ENCODE data around the gene GET3. TPM values are rescaled to one million over a fixed set of nuclear protein-coding genes. Genes with fewer than 3 reads are reported as not detected.
A peak's percentile ranks its signal among the peaks of the same experiment; 100 is the strongest.

The GET3 gene
- total and polyA plus RNA-seq, 7 experiments from 2014 or later, result 22.6 to 60.3 (median 32.0) TPM

DNA sequence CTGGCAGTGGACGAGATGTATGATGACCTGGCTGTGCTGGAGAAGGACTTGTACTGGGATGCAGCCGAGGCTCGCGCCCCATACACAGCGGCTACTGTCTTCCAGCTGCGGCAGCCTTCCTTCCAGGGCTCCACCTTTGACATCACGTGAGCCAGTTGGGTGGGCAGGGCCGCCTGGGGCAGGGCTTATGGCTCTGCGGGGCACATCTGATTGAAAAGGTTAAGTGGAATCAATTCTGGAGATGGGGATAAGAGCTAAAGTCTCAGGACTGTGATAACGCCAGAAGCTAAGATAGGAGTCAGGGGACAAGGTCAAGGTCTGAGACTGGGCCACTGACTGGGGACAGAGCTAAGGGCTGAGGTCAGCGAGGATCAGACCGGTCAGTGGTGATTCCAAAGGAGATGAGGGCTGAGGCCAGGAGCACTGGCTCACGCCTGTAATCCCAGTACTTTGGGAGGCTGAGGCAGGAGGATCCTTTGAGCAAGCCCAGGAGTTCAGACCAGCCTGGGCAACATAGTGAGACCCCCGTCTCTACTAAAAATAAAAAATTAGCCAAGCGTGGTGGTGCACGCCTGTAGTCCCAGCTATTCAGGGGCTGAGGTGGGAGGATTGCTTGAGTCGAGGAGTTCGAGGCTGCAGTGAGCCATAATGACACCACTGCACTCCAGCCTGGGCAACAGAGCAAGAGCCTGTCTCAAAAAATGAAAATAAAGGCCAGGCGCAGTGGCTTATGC lies 19.0 kb downstream of the GET3 start:
- Histone ChIP-seq H3K9me3 (ENCODE audit: control insufficient read depth in 2 of 3, low read length in 3 of 3) (no peaks in the 10 kb centered on the region), H3K4me1 (ENCODE audit: control insufficient read depth in 2 of 2, insufficient read depth in 2 of 2, low read length in 2 of 2) (peaks cover 0 to 7% of the 10 kb centered on the region in 2 donors), H3K27ac (ENCODE audit: low read depth, low read length) (no peak overlapping the region), H3K36me3 (ENCODE audit: control insufficient read depth in 2 of 3, insufficient read depth in 3 of 3, low read length in 3 of 3) (no peaks in the 10 kb centered on the region), H3K27me3 (ENCODE audit: control insufficient read depth in 2 of 2, insufficient read depth in 2 of 2, low read length in 2 of 2) (no peaks in the 10 kb centered on the region), H3K4me3 (ENCODE audit: low read length) (no peak overlapping the region)
- no peaks in the 10 kb centered on the region for H3K36me3 Mint-ChIP-seq
- no peaks in the 10 kb centered on the region for H3K9me3 Mint-ChIP-seq
- DNase-seq (no peak), ATAC-seq (no peak)
- H3K4me3 Mint-ChIP-seq, result peak overlapping the region in 3 of 10 donors; percentile 6 to 27 (median 24)
- POLR2A ChIA-PET, result interaction anchor here (0.6 kb wide), 1 partner anchor 36 kb away, joined by 3 read pairs; no protein-coding TSS in a partner anchor
- intact Hi-C loops (cut with micrococcal nuclease), result loop anchor here in 1 of 2 donors (2.0 kb wide), 1 partner anchor 24 kb away; no protein-coding TSS in a partner anchor
- peaks cover 0 to 9% (median 8%) of the 10 kb centered on the region in 7 donors for H3K4me1 Mint-ChIP-seq
- no peak overlapping the region for H3K27ac Mint-ChIP-seq
- H3K27me3 Mint-ChIP-seq, result peaks cover 10 to 25% (median 14%) of the 10 kb centered on the region in 5 donors
- CTCF ChIA-PET, result interaction anchor here (0.6 to 5.1 kb wide), 6 partner anchors 9 to 91 kb away, joined by 3 to 39 read pairs (median 5); no protein-coding TSS in a partner anchor

DNA sequence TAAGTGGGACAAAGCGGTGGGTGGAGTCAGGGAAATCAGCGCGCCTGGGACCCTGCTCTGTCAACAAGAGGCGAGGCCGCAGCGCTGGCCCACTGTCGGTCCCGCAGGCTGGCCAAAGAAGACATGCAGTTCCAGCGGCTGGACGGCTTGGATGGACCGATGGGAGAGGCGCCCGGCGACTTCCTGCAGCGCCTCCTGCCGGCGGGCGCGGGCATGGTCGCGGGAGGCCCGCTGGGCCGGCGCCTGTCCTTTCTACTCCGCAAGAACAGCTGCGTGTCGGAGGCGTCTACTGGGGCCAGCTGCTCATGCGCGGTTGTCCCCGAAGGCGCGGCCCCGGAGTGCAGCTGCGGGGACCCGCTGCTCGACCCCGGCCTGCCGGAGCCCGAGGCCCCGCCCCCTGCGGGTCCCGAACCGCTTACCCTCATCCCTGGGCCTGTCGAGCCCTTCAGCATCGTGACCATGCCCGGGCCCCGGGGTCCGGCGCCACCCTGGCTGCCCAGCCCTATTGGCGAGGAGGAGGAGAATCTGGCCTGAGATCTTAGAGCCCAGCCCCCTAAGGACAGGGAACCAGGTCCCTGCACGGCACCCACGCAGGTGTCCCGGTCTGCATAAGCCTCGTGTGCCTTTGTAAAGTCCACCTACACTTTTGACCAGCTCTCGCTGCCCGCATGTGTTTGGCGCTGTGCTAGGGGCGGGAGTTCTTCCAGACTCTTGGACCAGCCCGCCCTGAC lies 20.4 kb downstream of the GET3 start:
- ChIA-PET CTCF (interaction anchor here (0.6 to 5.1 kb wide), 14 partner anchors 8 to 144 kb away, joined by 3 to 41 read pairs (median 5); partner anchors contain the start of gene RNASEH2A), POLR2A (interaction anchor here (0.7 to 1.0 kb wide), 2 partner anchors 24 to 40 kb away, joined by 3 read pairs; no protein-coding TSS in a partner anchor)
- H3K4me1 Mint-ChIP-seq, result peaks cover 0 to 10% (median 8%) of the 10 kb centered on the region in 7 donors
- DNase-seq (peak in 8 of 9 donors; percentile 40 to 84 (median 57)), ATAC-seq (peak; percentile 87)
- Histone ChIP-seq H3K9me3 (ENCODE audit: control insufficient read depth in 2 of 3, low read length in 3 of 3) (no peaks in the 10 kb centered on the region), H3K4me1 (ENCODE audit: control insufficient read depth in 2 of 2, insufficient read depth in 2 of 2, low read length in 2 of 2) (peaks cover 0 to 7% of the 10 kb centered on the region in 2 donors), H3K27ac (ENCODE audit: low read depth, low read length) (no peak overlapping the region), H3K36me3 (ENCODE audit: control insufficient read depth in 2 of 3, insufficient read depth in 3 of 3, low read length in 3 of 3) (no peaks in the 10 kb centered on the region), H3K4me3 (ENCODE audit: low read length) (peak overlapping the region; percentile 27), H3K27me3 (ENCODE audit: control insufficient read depth in 2 of 2, insufficient read depth in 2 of 2, low read length in 2 of 2) (no peaks in the 10 kb centered on the region)
- no peak overlapping the region for H3K27ac Mint-ChIP-seq
- H3K27me3 Mint-ChIP-seq, result peaks cover 10 to 20% (median 11%) of the 10 kb centered on the region in 5 donors
- intact Hi-C loops (cut with micrococcal nuclease), result loop anchor here (1.0 to 2.0 kb wide), 3 partner anchors 25 to 193 kb away; no protein-coding TSS in a partner anchor
- H3K36me3 Mint-ChIP-seq, result no peaks in the 10 kb centered on the region
- H3K4me3 Mint-ChIP-seq, result peak overlapping the region in 8 of 10 donors; percentile 13 to 64 (median 46)
- no peaks in the 10 kb centered on the region for H3K9me3 Mint-ChIP-seq

DNA sequence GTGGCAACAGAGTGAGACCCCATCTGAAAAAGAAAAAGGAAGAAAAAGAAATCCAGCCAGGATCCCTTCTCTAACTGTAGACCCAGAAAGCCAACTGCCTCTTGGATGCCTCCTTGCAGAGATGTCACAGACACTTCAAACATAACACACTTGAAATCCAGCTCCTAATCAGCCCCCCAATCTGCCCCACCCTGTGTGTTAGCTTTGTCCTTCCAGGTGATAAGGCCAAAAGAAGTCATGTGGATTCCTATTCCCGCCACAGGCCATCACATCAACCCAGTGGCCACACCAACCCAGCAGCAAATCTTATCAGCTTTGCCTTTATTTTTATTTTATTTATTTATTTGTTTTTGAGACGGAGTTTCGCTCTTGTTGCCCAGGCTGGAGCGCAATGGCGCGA lies 22.4 kb downstream of the GET3 start:
- Mint-ChIP-seq H3K27me3 (peaks cover 4 to 14% (median 9%) of the 10 kb centered on the region in 5 donors), H3K4me1 (peaks cover 0 to 10% (median 8%) of the 10 kb centered on the region in 7 donors), H3K27ac (no peak overlapping the region), H3K9me3 (no peaks in the 10 kb centered on the region), H3K4me3 (no peak overlapping the region), H3K36me3 (peaks cover 0 to 9% (median 0%) of the 10 kb centered on the region in 5 donors)
- DNase-seq (no peak), ATAC-seq (no peak)
- H3K36me3 ChIP-seq (ENCODE audit: control insufficient read depth in 2 of 3, insufficient read depth in 3 of 3, low read length in 3 of 3), result peaks cover 0 to 2% (median 0%) of the 10 kb centered on the region in 3 experiments
- H3K4me1 ChIP-seq (ENCODE audit: control insufficient read depth in 2 of 2, insufficient read depth in 2 of 2, low read length in 2 of 2), result peaks cover 0 to 7% of the 10 kb centered on the region in 2 donors
- ChIA-PET CTCF (interaction anchor here (0.7 to 5.1 kb wide), 13 partner anchors 13 to 196 kb away, joined by 3 to 41 read pairs (median 7); partner anchors contain the start of genes HOOK2, RNASEH2A and TNPO2), POLR2A (interaction anchor here (0.6 to 1.4 kb wide), 6 partner anchors 9 to 145 kb away, joined by 3 to 4 read pairs (median 3); partner anchors contain the start of gene TRIR)
- no peaks in the 10 kb centered on the region for H3K9me3 ChIP-seq (ENCODE audit: control insufficient read depth in 2 of 3, low read length in 3 of 3)
- H3K27ac ChIP-seq (ENCODE audit: low read depth, low read length), result no peak overlapping the region
- no peaks in the 10 kb centered on the region for H3K27me3 ChIP-seq (ENCODE audit: control insufficient read depth in 2 of 2, insufficient read depth in 2 of 2, low read length in 2 of 2)
- intact Hi-C loops (cut with micrococcal nuclease), result loop anchor here (1.0 to 2.0 kb wide), 5 partner anchors 15 to 119 kb away; partner anchors contain the start of gene HOOK2 (in 1 of the 2)
- no peak overlapping the region for H3K4me3 ChIP-seq (ENCODE audit: low read length)

- DNase-seq (no peak), ATAC-seq (no peak)
- Mint-ChIP-seq H3K27ac (no peak overlapping the region), H3K4me1 (peaks cover 0 to 13% (median 6%) of the 10 kb centered on the region in 7 donors), H3K27me3 (peaks cover 0 to 5% (median 4%) of the 10 kb centered on the region in 5 donors), H3K4me3 (no peak overlapping the region), H3K9me3 (no peaks in the 10 kb centered on the region), H3K36me3 (peaks cover 0 to 14% (median 0%) of the 10 kb centered on the region in 5 donors)
- Histone ChIP-seq H3K4me1 (ENCODE audit: control insufficient read depth in 2 of 2, insufficient read depth in 2 of 2, low read length in 2 of 2) (no peaks in the 10 kb centered on the region), H3K36me3 (ENCODE audit: control insufficient read depth in 2 of 3, insufficient read depth in 3 of 3, low read length in 3 of 3) (peaks cover 0 to 9% (median 4%) of the 10 kb centered on the region in 3 experiments), H3K4me3 (ENCODE audit: low read length) (no peak overlapping the region), H3K27me3 (ENCODE audit: control insufficient read depth in 2 of 2, insufficient read depth in 2 of 2, low read length in 2 of 2) (no peaks in the 10 kb centered on the region), H3K27ac (ENCODE audit: low read depth, low read length) (no peak overlapping the region), H3K9me3 (ENCODE audit: control insufficient read depth in 2 of 3, low read length in 3 of 3) (no peaks in the 10 kb centered on the region)
- intact Hi-C loops (cut with micrococcal nuclease), result no loop called here
- ChIA-PET CTCF (interaction anchor here (0.8 to 7.8 kb wide), 5 partner anchors 15 to 84 kb away, joined by 3 to 121 read pairs (median 5); partner anchors contain the start of genes PRDX2 and THSD8), POLR2A (interaction anchor here (1.5 kb wide), 1 partner anchor 33 kb away, joined by 3 read pairs; no protein-coding TSS in a partner anchor)
These were observed 25.8 kb downstream of the GET3 start for GRCh38 chr19:12763100-12763499.

- no peaks in the 10 kb centered on the region for H3K27me3 ChIP-seq (ENCODE audit: control insufficient read depth in 2 of 2, insufficient read depth in 2 of 2, low read length in 2 of 2)
- POLR2A ChIA-PET, result interaction anchor here (1.8 to 3.8 kb wide), 2 partner anchors 27 to 43 kb away, joined by 5 to 29 read pairs; partner anchors contain the start of gene JUNB
- peaks cover 0 to 2% (median 0%) of the 10 kb centered on the region in 5 donors for H3K27me3 Mint-ChIP-seq
- no peaks in the 10 kb centered on the region for H3K9me3 Mint-ChIP-seq
- peaks cover 0 to 12% (median 4%) of the 10 kb centered on the region in 7 donors for H3K4me1 Mint-ChIP-seq
- H3K27ac ChIP-seq (ENCODE audit: low read depth, low read length), result no peak overlapping the region
- CTCF ChIA-PET, result interaction anchor here (0.6 to 7.8 kb wide), 8 partner anchors 10 to 95 kb away, joined by 3 to 121 read pairs (median 5); partner anchors contain the start of gene JUNB
- peaks cover 0 to 9% (median 4%) of the 10 kb centered on the region in 3 experiments for H3K36me3 ChIP-seq (ENCODE audit: control insufficient read depth in 2 of 3, insufficient read depth in 3 of 3, low read length in 3 of 3)
- ATAC-seq (no peak), DNase-seq (no peak)
- no peak overlapping the region for H3K4me3 ChIP-seq (ENCODE audit: low read length)
- peaks cover 0 to 14% (median 0%) of the 10 kb centered on the region in 5 donors for H3K36me3 Mint-ChIP-seq
- H3K27ac Mint-ChIP-seq, result no peak overlapping the region
- no peaks in the 10 kb centered on the region for H3K4me1 ChIP-seq (ENCODE audit: control insufficient read depth in 2 of 2, insufficient read depth in 2 of 2, low read length in 2 of 2)
- no peak overlapping the region for H3K4me3 Mint-ChIP-seq
- H3K9me3 ChIP-seq (ENCODE audit: control insufficient read depth in 2 of 3, low read length in 3 of 3), result no peaks in the 10 kb centered on the region
- intact Hi-C loops (cut with micrococcal nuclease), result no loop called here
These were observed 27.4 kb downstream of the GET3 start for GRCh38 chr19:12764698-12765097.
